HEK293 (cell line): ENCODE data around the gene SLC15A4.
A peak's percentile ranks its signal among the peaks of the same experiment; 100 is the strongest.

Experiments used
- BCL11A ChIP-seq: fragments of 450-650 bp; formaldehyde crosslinking; IDR thresholded peaks from 2 replicates; pipeline ENCODE4 v1.5.1; 2016; ENCODE audit warnings: low read depth, missing biosample characterization, missing genetic modification characterization
- PRDM10 ChIP-seq: fragments of 450-650 bp; formaldehyde crosslinking; IDR thresholded peaks from 2 replicates; pipeline ENCODE4 v1.5.1; 2016; ENCODE audit warnings: missing biosample characterization, missing genetic modification characterization
- SP7 ChIP-seq: fragments of 450-650 bp; formaldehyde crosslinking; IDR thresholded peaks from 2 replicates; pipeline ENCODE4 v1.5.1; 2016; ENCODE audit warnings: missing biosample characterization, missing genetic modification characterization
- TRIM28 ChIP-seq: IDR thresholded peaks from 2 replicates; pipeline ENCODE4 v1.6.1; 2011; ENCODE audit warnings: low read length, control low read depth, borderline replicate concordance
- ZBTB11 ChIP-seq: fragments of 450-650 bp; formaldehyde crosslinking; conservative IDR thresholded peaks from 2 replicates; pipeline ENCODE4 v1.5.1; 2016; ENCODE audit warnings: low read depth, missing biosample characterization, missing genetic modification characterization
- ZBTB21 ChIP-seq: fragments of 450-650 bp; formaldehyde crosslinking; IDR thresholded peaks from 2 replicates; pipeline ENCODE4 v1.5.1; 2017; ENCODE audit warnings: missing biosample characterization, missing genetic modification characterization
- ZBTB48 ChIP-seq: fragments of 450-650 bp; formaldehyde crosslinking; IDR thresholded peaks from 2 replicates; pipeline ENCODE4 v1.5.1; 2016; ENCODE audit warnings: missing biosample characterization, missing genetic modification characterization
- ZBTB8A ChIP-seq: fragments of 450-650 bp; formaldehyde crosslinking; IDR thresholded peaks from 2 replicates; pipeline ENCODE4 v1.5.1; 2016; ENCODE audit warnings: missing biosample characterization, missing genetic modification characterization
- ZNF148 ChIP-seq: fragments of 450-650 bp; formaldehyde crosslinking; IDR thresholded peaks from 2 replicates; pipeline ENCODE4 v1.5.0; 2017; ENCODE audit warnings: missing biosample characterization, missing genetic modification characterization, borderline replicate concordance
- ZNF157 ChIP-seq: fragments of 450-650 bp; formaldehyde crosslinking; IDR thresholded peaks from 2 replicates; pipeline ENCODE4 v1.5.1; 2016; ENCODE audit warnings: missing biosample characterization, missing genetic modification characterization
- ZNF248 ChIP-seq: fragments of 450-650 bp; formaldehyde crosslinking; IDR thresholded peaks from 2 replicates; pipeline ENCODE4 v1.5.1; 2017; ENCODE audit warnings: missing biosample characterization, missing genetic modification characterization
- ZNF280D ChIP-seq: fragments of 450-650 bp; formaldehyde crosslinking; IDR thresholded peaks from 2 replicates; pipeline ENCODE4 v1.5.1; 2016; ENCODE audit warnings: missing biosample characterization, missing genetic modification characterization
- ZNF558 ChIP-seq: fragments of 450-650 bp; formaldehyde crosslinking; IDR thresholded peaks from 2 replicates; pipeline ENCODE4 v1.5.1; 2016; ENCODE audit warnings: missing biosample characterization, missing genetic modification characterization
- ZNF645 ChIP-seq: fragments of 450-650 bp; formaldehyde crosslinking; IDR thresholded peaks from 2 replicates; pipeline ENCODE4; 2016; ENCODE audit warnings: missing biosample characterization, missing genetic modification characterization
- ZNF654 ChIP-seq: fragments of 450-650 bp; formaldehyde crosslinking; IDR thresholded peaks from 2 replicates; pipeline ENCODE4 v1.5.1; 2016; ENCODE audit warnings: low read depth, missing biosample characterization, missing genetic modification characterization
- ZNF660 ChIP-seq: fragments of 450-650 bp; IDR thresholded peaks from 2 replicates; pipeline ENCODE4 v1.5.1; 2018; ENCODE audit warnings: missing biosample characterization, mild to moderate bottlenecking, missing genetic modification characterization
- ZNF670 ChIP-seq: fragments of 450-650 bp; formaldehyde crosslinking; IDR thresholded peaks from 2 replicates; pipeline ENCODE4 v1.5.1; 2016; ENCODE audit warnings: missing biosample characterization, missing genetic modification characterization, low read depth
- ZNF776 ChIP-seq: fragments of 450-650 bp; formaldehyde crosslinking; IDR thresholded peaks from 2 replicates; pipeline ENCODE4 v1.5.0; 2017; ENCODE audit warnings: missing biosample characterization, missing genetic modification characterization, borderline replicate concordance
- ZSCAN30 ChIP-seq: fragments of 450-650 bp; IDR thresholded peaks from 2 replicates; pipeline ENCODE4 v1.5.1; 2018; ENCODE audit warnings: missing biosample characterization, mild to moderate bottlenecking, missing genetic modification characterization, moderate library complexity
- ZSCAN5A ChIP-seq: fragments of 450-650 bp; formaldehyde crosslinking; IDR thresholded peaks from 2 replicates; pipeline ENCODE4 v1.5.1; 2016; ENCODE audit warnings: missing biosample characterization, missing genetic modification characterization
- ZXDB ChIP-seq: fragments of 450-650 bp; formaldehyde crosslinking; IDR thresholded peaks from 2 replicates; pipeline ENCODE4 v1.5.1; 2016; ENCODE audit warnings: missing biosample characterization, missing genetic modification characterization

SLC15A4 gene

GRCh38 chr12:128817111-128818015 is 6.4 kb downstream of the SLC15A4 start (continued):
- TF ChIP-seq ZNF645 (tag by site-specific recombination) (no peak), ZNF776 (no peak), BCL11A (tag by site-specific recombination) (no peak), ZBTB8A (tag by site-specific recombination) (peak; percentile 55), ZNF148 (tag by site-specific recombination) (no peak), ZSCAN5A (no peak), TRIM28 (peak; percentile 68; the same call in 1 of the 2 replicates), ZNF248 (no peak), ZNF280D (tag by site-specific recombination) (no peak), ZNF558 (no peak), ZBTB21 (tag by site-specific recombination) (peak; percentile 74), ZNF157 (tag by site-specific recombination) (no peak), ZBTB11 (tag by site-specific recombination) (no peak), ZNF660 (tag by site-specific recombination) (0 out of 2 replicates have a peak, but pooled peaks have one; percentile 15), SP7 (tag by site-specific recombination) (peak; percentile 68), ZSCAN30 (tag by site-specific recombination) (no peak), ZBTB48 (tag by site-specific recombination) (peak; percentile 92), ZXDB (peak; percentile 64; the same call in 1 of the 2 replicates), ZNF670 (no peak), PRDM10 (no peak), ZNF654 (no peak)
